Endothelial cell of umbilical vein (primary cell): ENCODE data around the gene GUCY1A1.

Experiments
- POLR2A ChIP-seq: IDR thresholded peaks from 2 replicates; pipeline ENCODE4 v1.6.1; 2012; ENCODE audit warnings: low read depth, mild to moderate bottlenecking, control low read depth, low read length
- TF ChIP-seq, protein P1 (sequence below), 2 donors: IDR thresholded peaks; 1 replicate in 1 of 2; 2 replicates in 1 of 2; pipeline ENCODE4 v1.5.1; 2011; ENCODE audit warnings: low read length in 2 of 2, mild to moderate bottlenecking in 2 of 2, moderate library complexity in 2 of 2, control low read depth in 1 of 2, inconsistent platforms in 1 of 2, low read depth in 1 of 2; ENCODE audit not compliant: insufficient read depth in 1 of 2; ENCODE audit errors: extremely low read depth in 1 of 2
- TF ChIP-seq, protein P2 (sequence below): IDR thresholded peaks from 2 replicates; pipeline ENCODE4 v1.6.1; 2011; ENCODE audit not compliant: insufficient read depth, insufficient read length

DNA sequence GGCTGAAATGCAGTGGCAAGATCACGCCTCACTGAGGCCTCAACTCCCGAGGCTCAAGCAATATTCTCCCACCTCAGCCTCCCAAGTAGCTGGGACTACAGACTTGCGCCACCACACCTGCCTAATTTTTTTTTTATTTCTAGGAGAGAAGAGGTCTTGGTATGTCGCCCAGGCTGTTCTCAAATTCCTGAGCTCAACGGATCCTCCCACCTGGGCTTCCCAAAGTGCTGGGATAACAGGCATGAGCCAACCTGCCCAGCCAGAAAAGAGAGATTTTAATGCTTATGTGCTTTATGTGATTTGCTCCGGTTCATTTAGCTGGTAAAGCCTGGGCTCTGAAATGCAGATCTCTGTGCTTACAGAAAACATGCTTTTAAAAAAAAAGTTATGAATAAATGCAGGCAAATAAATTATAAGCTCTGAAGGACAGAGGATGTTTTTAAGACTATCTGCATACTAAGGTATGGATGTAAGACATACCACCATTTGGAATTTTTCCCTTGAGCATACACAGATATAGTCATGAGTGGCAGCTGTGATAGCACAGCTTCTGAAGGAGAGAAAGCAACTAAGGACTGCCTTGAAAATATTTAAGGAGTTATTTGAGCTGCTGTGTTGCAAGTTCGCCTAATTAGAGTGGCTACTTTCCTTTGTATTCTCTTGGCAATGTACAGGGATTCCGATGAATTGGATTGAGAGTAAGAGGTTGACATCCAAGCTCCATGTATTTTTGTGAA lies 106.0 kb downstream of the GUCY1A1 start:
- TF ChIP-seq, protein P1, sequence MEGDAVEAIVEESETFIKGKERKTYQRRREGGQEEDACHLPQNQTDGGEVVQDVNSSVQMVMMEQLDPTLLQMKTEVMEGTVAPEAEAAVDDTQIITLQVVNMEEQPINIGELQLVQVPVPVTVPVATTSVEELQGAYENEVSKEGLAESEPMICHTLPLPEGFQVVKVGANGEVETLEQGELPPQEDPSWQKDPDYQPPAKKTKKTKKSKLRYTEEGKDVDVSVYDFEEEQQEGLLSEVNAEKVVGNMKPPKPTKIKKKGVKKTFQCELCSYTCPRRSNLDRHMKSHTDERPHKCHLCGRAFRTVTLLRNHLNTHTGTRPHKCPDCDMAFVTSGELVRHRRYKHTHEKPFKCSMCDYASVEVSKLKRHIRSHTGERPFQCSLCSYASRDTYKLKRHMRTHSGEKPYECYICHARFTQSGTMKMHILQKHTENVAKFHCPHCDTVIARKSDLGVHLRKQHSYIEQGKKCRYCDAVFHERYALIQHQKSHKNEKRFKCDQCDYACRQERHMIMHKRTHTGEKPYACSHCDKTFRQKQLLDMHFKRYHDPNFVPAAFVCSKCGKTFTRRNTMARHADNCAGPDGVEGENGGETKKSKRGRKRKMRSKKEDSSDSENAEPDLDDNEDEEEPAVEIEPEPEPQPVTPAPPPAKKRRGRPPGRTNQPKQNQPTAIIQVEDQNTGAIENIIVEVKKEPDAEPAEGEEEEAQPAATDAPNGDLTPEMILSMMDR (IDR thresholded peaks at IDR 0.05; ENCODE audit: extremely low read depth in 1 of 2, insufficient read depth in 1 of 2, low read depth in 1 of 2, low read length in 2 of 2), result no peak
- TF ChIP-seq POLR2A, result no peak
- TF ChIP-seq, protein P2, sequence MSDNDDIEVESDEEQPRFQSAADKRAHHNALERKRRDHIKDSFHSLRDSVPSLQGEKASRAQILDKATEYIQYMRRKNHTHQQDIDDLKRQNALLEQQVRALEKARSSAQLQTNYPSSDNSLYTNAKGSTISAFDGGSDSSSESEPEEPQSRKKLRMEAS, result no peak
